Ishikawa (cell line): ENCODE results near the gene PRR35.

Experiments used
- EP300 ChIP-seq: IDR thresholded peaks from 2 replicates; pipeline ENCODE4 v1.6.1; 2012; ENCODE audit warnings: borderline replicate concordance
- MAX ChIP-seq: IDR thresholded peaks from 2 replicates; pipeline ENCODE4 v1.6.1; 2012
- RAD21 ChIP-seq: IDR thresholded peaks from 2 replicates; pipeline ENCODE4 v1.6.1; 2012; ENCODE audit warnings: low read depth
- REST ChIP-seq: IDR thresholded peaks from 2 replicates; pipeline ENCODE4 v1.6.1; 2012; ENCODE audit warnings: low read depth, mild to moderate bottlenecking
- TAF1 ChIP-seq: IDR thresholded peaks from 2 replicates; pipeline ENCODE4 v1.6.1; 2012; ENCODE audit warnings: low read depth, mild to moderate bottlenecking
- TCF12 ChIP-seq: IDR thresholded peaks from 2 replicates; pipeline ENCODE4 v1.6.1; 2012; ENCODE audit warnings: low read depth
- USF1 ChIP-seq: IDR thresholded peaks from 2 replicates; pipeline ENCODE4 v1.6.1; 2012

GRCh38 chr16:578232-578869, 18.2 kb downstream of the PRR35 start:
- TF ChIP-seq RAD21 (no peak), EP300 (no peak), TCF12 (no peak), MAX (no peak), TAF1 (no peak), USF1 (no peak), REST (no peak)
